CD4-positive, alpha-beta T cell treated with Interferon gamma for 1 hour (primary cell): ENCODE results near the gene CLPTM1L.

Experiments used
- DNase-seq: peaks from one replicate; pipeline ENCODE4 v3.0.0-alpha.2; 2020

CLPTM1L gene

DNA sequence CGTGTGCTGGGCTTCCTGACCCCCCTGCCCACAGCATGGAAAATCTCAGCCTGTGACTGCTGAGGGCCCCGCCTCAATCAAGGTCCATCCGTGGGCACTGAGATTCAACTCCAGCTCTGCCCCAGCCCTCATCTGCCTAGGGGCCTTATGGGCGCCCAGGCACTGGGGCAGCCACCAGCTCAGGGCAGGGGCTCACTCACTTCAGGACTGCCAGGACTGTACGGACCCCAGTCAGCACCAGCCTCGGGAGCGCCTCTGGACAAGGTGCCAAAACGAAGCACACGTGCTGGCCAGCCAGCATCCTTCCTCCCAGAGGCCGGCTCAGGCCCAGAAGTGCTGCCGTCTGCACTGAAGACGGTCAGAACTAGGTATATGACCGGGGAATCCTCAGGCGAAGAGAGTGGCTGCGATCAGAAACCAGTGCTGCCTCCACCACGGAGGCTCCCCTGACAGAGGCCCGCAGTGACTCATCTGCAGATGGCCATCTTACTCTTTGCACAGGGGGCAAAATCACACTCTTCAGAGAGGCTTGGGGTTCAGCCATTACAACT lies 19.6 kb downstream of the CLPTM1L start:
- DNase-seq: no peak

DNA sequence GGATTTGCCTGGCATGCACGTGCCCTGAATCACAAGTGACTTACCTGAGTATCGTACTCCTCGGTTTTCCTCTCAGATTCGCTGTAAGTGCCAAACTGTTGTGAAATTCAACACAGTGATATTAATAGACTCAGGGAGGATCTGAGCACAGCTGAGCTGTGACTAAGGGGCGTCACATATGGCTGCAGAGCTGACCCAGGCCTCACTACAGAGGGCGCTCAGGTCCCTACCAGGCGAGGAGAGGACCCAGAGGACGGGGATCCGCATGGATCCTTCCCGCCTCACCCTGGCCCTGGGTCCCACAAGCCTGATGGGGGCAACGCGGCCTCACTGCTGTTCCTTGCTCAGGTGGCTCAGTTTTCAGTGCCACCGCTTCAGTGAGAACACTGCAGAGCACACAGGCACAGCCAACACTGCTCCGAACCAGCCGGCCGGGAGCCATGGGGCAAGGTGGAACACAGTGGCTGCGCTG lies 20.1 kb downstream of the CLPTM1L start:
- no peak for DNase-seq

- no peak for DNase-seq
These were observed 20.6 kb downstream of the CLPTM1L start for GRCh38 chr5:1324301-1324700.

DNA sequence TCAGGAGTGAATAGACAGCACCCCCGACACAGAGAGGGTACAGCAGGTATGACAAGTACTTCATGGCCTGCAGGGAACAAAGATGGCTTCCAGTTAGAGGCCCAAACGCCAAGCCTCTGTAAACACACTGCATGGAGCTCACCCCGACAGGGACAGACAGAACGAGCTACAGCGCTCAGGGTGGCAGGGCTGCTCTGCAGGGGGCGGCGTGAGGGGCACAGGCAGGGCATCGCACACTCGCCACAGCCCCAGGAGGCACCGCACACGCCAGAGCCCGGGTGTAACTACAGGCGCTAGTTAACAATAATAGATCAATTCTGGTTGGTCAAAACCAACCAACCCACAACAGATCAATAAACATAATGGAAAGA lies 21.1 kb downstream of the CLPTM1L start:
- DNase-seq: no peak

DNA sequence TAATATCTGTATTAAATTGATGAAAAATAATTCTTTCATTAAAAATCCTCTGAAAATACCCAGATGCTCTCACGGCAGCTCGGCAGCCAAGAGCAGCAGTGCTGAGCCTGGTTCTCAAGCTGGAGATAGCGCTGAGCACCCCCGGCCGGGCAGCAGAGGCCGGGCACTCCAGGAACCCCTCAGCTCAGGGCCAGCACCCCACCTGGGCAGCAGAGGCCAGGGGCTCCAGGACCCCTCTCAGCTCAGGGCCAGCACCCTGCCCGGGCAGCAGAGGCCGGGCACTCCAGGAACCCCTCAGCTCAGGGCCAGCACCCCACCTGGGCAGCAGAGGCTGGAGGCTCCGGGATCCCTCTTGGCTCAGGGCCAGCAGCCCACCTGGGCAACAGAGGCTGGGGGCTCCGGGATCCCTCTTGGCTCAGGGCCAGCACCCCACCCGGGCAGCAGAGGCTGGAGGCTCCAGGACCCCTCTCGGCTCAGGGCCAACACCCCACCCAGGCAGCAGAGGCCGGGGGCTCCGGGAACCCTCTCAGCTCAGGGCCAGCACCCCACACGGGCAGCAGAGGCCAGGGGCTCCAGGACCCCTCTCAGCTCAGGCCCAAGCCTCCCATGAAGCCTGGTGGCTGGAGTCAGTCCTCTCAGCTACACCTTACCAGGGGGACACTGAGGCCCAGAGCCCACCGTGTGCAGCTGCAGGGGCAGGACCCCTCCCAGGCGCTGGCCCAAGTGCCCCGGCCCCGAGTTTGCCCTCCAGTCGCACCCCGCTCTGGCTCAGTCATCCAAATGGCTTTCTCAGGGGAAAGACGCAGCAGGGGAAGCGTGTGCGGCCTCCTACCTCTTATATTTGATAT lies 21.7 kb downstream of the CLPTM1L start:
- DNase-seq: no peak

GRCh38 chr5:1322036-1322900 lies 22.6 kb downstream of the CLPTM1L start:
- DNase-seq: no peak

DNA sequence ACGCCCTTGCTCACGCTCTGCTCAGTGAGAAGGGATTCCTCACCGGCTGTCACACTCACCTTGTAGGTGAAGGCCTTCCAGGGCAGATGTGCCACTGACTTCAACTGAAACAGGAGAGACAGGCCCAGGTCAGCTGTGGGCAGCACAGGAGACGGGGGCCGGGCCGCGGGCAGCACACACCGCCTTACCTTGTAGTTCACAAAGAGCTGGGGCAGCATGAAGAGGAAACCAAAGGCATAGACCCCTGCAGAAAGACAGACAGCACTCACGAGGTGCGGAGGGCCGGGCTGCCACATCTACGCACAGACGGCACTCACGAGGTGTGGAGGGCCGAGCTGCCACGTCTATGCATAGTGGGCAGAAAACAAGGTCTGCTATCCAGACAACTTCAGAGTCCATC lies 23.3 kb downstream of the CLPTM1L start:
- no peak for DNase-seq

GRCh38 chr5:1320436-1321344 lies 24.2 kb downstream of the CLPTM1L start:
- DNase-seq: no peak

DNA sequence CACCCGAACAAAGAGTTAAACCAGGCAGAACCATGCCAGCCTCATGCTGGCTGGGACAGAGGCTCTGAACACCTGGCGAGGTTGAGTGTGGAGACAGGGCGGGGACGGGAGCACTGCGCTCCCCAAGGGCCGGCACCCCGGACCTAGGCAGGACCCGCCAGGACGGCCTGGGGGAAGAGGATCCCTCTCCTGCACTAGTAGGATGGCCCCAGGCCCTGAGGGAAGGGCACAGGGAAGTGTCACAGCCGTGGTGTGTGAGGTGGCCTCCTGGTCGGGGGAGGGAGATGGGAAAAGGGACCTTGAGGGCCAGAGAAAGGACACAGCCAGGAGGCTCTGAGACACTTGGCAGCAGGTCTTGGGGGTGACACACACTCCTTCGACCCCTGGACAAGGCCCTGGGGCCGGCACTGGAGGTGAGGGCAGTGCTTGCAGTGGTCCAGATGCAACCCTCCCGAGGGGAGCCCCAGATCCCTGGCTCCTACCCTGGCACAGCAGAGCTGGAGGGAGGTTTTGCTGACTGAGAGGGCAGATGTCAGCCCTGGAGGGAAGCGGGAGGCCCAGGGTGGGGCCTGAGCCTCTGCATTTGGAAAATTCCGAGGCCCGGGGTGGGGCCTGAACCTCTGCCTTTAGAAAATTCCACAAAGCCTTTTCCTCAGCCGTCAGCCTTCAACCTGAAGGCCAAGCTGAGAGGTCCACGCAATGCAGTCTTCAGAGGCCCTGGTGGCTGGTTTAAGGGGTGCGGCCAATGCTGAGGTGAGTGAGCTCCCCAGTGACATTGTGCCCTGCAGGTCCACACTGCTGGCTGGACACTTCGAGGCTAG lies 25.3 kb downstream of the CLPTM1L start:
- DNase-seq: no peak

- DNase-seq: no peak
These were observed 26.1 kb downstream of the CLPTM1L start for GRCh38 chr5:1318659-1319251.

DNA sequence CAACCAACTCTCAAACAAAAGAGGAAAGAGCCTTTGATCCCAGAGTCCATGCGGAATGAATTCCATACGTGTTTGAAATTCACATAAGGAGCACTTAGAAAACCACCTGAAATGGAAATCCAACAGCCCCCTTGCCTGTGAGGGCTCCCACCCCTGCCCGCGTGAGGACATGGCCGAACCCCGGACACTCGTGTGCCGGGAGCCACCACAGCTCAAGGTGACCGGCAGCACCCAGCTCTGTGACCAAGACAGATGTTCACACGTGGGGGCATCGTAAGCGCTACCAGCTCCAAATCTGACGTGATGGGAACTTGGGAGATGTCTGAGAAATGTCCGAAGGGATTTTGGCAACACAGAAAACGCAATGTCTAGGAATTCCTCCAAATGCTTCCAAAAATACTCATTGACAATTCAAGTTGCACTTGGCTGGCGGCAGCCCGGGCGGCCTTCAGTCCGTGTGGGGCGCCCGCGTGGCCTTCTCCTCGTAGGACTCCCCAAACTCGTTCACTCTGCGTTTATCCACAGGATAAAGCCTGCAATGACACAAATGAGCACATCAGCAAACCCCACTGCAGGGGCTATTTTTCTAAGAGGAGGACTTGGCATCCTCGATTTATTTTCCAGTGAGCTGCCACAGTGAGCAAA lies 26.9 kb downstream of the CLPTM1L start:
- no peak for DNase-seq

DNA sequence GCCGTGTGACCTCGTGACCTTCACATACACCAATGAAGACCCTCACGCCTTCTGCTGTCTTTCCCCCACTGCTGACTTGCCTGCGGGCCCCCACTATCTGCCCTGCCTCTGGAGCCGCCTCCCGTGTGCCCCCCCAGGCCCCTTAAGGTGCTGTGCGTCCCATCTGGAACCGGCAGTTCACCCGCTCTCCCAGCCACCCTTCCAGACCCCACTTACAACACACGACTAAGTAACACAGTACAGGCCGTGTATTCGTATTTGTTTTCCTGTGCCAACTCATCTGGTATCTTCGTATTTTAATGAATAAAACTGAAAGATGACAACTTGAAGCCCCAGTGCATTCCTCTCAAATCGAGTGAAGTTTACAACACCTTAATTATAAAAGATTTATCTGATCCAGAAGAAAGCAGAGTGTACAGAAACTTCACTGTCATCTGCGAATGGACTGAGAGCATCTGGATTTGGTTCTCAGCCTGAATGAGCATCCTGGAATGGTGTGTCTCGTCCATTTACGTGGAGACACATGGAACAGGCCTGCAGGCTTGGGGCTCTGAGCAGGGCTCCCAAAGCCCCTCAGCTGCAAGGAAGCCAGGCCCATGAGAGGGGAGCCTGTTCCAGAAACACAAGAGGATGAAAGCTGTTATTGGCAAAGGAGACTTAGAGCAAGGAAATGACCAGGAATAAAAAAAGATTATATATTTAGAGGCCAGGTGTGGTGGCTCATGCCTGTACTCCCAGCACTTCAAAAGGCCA lies 28.1 kb downstream of the CLPTM1L start:
- no peak for DNase-seq

GRCh38 chr5:1315709-1316587 lies 29.0 kb downstream of the CLPTM1L start:
- peak; percentile 52 for DNase-seq

- no peak for DNase-seq
These were observed 29.7 kb downstream of the CLPTM1L start for GRCh38 chr5:1315018-1315708.

- DNase-seq: no peak
These were observed 30.3 kb downstream of the CLPTM1L start for GRCh38 chr5:1314564-1314982.

GRCh38 chr5:1312993-1313833 lies 31.7 kb downstream of the CLPTM1L start:
- peak; percentile 40 for DNase-seq

- DNase-seq: peak; percentile 43
These were observed 32.7 kb downstream of the CLPTM1L start for GRCh38 chr5:1312206-1312605.
